Endothelial cell of umbilical vein (primary cell): ENCODE data around the gene MEGF11. TPM values are rescaled to one million over a fixed set of nuclear protein-coding genes. Genes with fewer than 3 reads are reported as not detected.

ENCODE experiments used
- BruUV-seq: library from RNA; stranded (reverse); fragments of 400-500 nt; replicated peaks from 2 replicates; lab custom pipeline; 2021; lab: Mats Ljungman, UMichigan
- CTCF ChIA-PET: fragments of 300-600, 350-600 bp; sonication (Branson Sonifier 250); formaldehyde crosslinking; loops from one replicate; lab custom pipeline; 2021; ENCODE audit warnings: antibody characterized with exemption, inconsistent platforms; lab: Charles Lee
- POLR2A ChIA-PET: fragments of 300-600, 350-600 bp; sonication (Branson Sonifier 250); formaldehyde crosslinking; loops from one replicate; lab custom pipeline; 2021; ENCODE audit warnings: antibody characterized with exemption, inconsistent platforms; lab: Charles Lee
- DNase-seq: peaks from one replicate; pipeline ENCODE4 v3.0.0-alpha.2; 2011; ENCODE audit warnings: low read depth, low spot score
- FAIRE-seq: peaks from 2 replicates; lab custom pipeline; 2011; peaks lifted over from hg19 to GRCh38; lab: Jason Lieb, UNC
- H2AFZ ChIP-seq: 2 replicates; pipeline ENCODE4 v1.6.0; 2012; ENCODE audit warnings: low read depth, low read length, control low read depth, inconsistent platforms
- H3K27ac ChIP-seq: 2 replicates; pipeline ENCODE4 v1.5.1; 2011; ENCODE audit warnings: low read depth, mild to moderate bottlenecking, control low read depth, low read length, moderate library complexity; ENCODE audit not compliant: insufficient read depth
- H3K27me3 ChIP-seq, 2 experiments: 2 replicates each; pipeline versions ENCODE4 v1.6.0 to v1.6.1; 2011; ENCODE audit warnings: low read length in 2 of 2, mixed read lengths in 1 of 2; ENCODE audit not compliant: control insufficient read depth in 2 of 2, insufficient read depth in 2 of 2
- H3K36me3 ChIP-seq, 2 experiments: 2 replicates in 1 of 2; 3 replicates in 1 of 2; pipeline ENCODE4 v1.5.1; 2011; ENCODE audit warnings: low read length in 2 of 2, mild to moderate bottlenecking in 1 of 2, moderate library complexity in 1 of 2; ENCODE audit not compliant: control insufficient read depth in 2 of 2, insufficient read depth in 2 of 2; ENCODE audit errors: extremely low read depth in 1 of 2
- H3K4me1 ChIP-seq: 3 replicates; pipeline ENCODE4 v1.5.1; 2011; ENCODE audit warnings: mild to moderate bottlenecking, low read length; ENCODE audit not compliant: control insufficient read depth, insufficient read depth; ENCODE audit errors: extremely low read depth
- H3K4me2 ChIP-seq: 2 replicates; pipeline ENCODE4 v1.6.1; 2011; ENCODE audit warnings: low read length, control low read depth, mixed read lengths; ENCODE audit not compliant: insufficient read depth
- H3K4me3 ChIP-seq, 3 experiments: fragments of 200-600 bp in 1 of 3; sonication (generic), shearing (Covaris generic) in 1 of 3; replicated peaks in 1 of 3; 2 replicates each; pipeline ENCODE4 v1.5.1; 2011 to 2016; ENCODE audit warnings: control low read depth in 3 of 3, low read length in 3 of 3, mild to moderate bottlenecking in 2 of 3, inconsistent platforms in 1 of 3, low read depth in 1 of 3, moderate library complexity in 1 of 3; ENCODE audit not compliant: insufficient read depth in 1 of 3
- H3K79me2 ChIP-seq: 2 replicates; pipeline ENCODE4 v1.6.0; 2012; ENCODE audit warnings: low read length, inconsistent platforms; ENCODE audit not compliant: control insufficient read depth, insufficient read depth
- H3K9ac ChIP-seq: replicated peaks from 2 replicates; pipeline ENCODE3; 2011; ENCODE audit warnings: low read length, control low read depth; ENCODE audit not compliant: insufficient read depth; ENCODE audit errors: extremely low read depth
- H3K9me1 ChIP-seq: replicated peaks from 3 replicates; pipeline ENCODE4 v1.6.0; 2011; ENCODE audit warnings: mild to moderate bottlenecking, low read length; ENCODE audit not compliant: control insufficient read depth, insufficient read depth; ENCODE audit errors: extremely low read depth
- H3K9me3 ChIP-seq: replicated peaks from 2 replicates; pipeline ENCODE4 v1.5.1; 2012; ENCODE audit warnings: low read length, inconsistent platforms; ENCODE audit not compliant: control insufficient read depth, insufficient read depth
- H4K20me1 ChIP-seq: replicated peaks from 2 replicates; pipeline ENCODE3; 2011; ENCODE audit warnings: mild to moderate bottlenecking, low read length; ENCODE audit not compliant: control insufficient read depth, insufficient read depth; ENCODE audit errors: extremely low read depth
- EZH2 ChIP-seq: IDR thresholded peaks from 2 replicates; pipeline ENCODE4 v1.6.1; 2012; ENCODE audit warnings: borderline replicate concordance, low read depth, mild to moderate bottlenecking, moderate library complexity, low read length, inconsistent platforms; ENCODE audit not compliant: severe bottlenecking
- FOS ChIP-seq: IDR thresholded peaks from 2 replicates; pipeline ENCODE4 v1.6.1; 2011; ENCODE audit warnings: mild to moderate bottlenecking, low read length, moderate library complexity, borderline replicate concordance; ENCODE audit not compliant: insufficient read depth
- GATA2 ChIP-seq: IDR thresholded peaks from 2 replicates; pipeline ENCODE4 v1.7.0; 2011; ENCODE audit warnings: low read depth, mild to moderate bottlenecking, moderate library complexity, mixed read lengths, low read length; ENCODE audit not compliant: insufficient read length, insufficient read depth
- JUN ChIP-seq: IDR thresholded peaks from 2 replicates; pipeline ENCODE4 v1.6.1; 2011; ENCODE audit warnings: borderline replicate concordance, low read depth; ENCODE audit not compliant: insufficient read length, insufficient read depth
- POLR2AphosphoS5 ChIP-seq: IDR thresholded peaks from 2 replicates; pipeline ENCODE4 v1.6.1; 2012; ENCODE audit warnings: low read depth, mild to moderate bottlenecking, control low read depth, low read length, moderate library complexity; ENCODE audit not compliant: insufficient read depth
- dilution Hi-C: fragments of 300-500 bp; cut with MboI; formaldehyde crosslinking; loops from one replicate; pipeline ENCODE4 v1.15.0; 2019; ENCODE audit warnings: low sequenced_read_pairs; ENCODE audit not compliant: extremely low pct_ligation_motif_present
- intact Hi-C: fragments of 100-400 bp; cut with micrococcal nuclease; formaldehyde crosslinking; loops from one replicate; pipeline ENCODE4 v1.10.0; 2022
- polyA plus RNA-seq, 4 experiments: library from polyadenylated mRNA; depleted of rRNA in 3 of 4; stranded (reverse) in 3 of 4; unstranded in 1 of 4; fragments of >200 nt; gene quantifications; 2 replicates each; pipeline versions ENCODE4 v1.2.1 to v1.2.3, GENCODE V29; 2011 to 2012; ENCODE audit warnings: missing spikeins in 1 of 4
- total RNA-seq: library from RNA; stranded (reverse); gene quantifications from 2 replicates; pipeline ENCODE4 v1.2.3, GENCODE V29; 2021
- TF ChIP-seq, protein P1 (sequence below), 2 donors: IDR thresholded peaks; 1 replicate in 1 of 2; 2 replicates in 1 of 2; pipeline ENCODE4 v1.5.1; 2011; ENCODE audit warnings: low read length in 2 of 2, mild to moderate bottlenecking in 2 of 2, moderate library complexity in 2 of 2, control low read depth in 1 of 2, inconsistent platforms in 1 of 2, low read depth in 1 of 2; ENCODE audit not compliant: insufficient read depth in 1 of 2; ENCODE audit errors: extremely low read depth in 1 of 2

Gene MEGF11
- total and polyA plus RNA-seq, 2 donors (not counting 3 experiments of a cell fraction or from before 2014, with no cell fraction given): not detected

DNA sequence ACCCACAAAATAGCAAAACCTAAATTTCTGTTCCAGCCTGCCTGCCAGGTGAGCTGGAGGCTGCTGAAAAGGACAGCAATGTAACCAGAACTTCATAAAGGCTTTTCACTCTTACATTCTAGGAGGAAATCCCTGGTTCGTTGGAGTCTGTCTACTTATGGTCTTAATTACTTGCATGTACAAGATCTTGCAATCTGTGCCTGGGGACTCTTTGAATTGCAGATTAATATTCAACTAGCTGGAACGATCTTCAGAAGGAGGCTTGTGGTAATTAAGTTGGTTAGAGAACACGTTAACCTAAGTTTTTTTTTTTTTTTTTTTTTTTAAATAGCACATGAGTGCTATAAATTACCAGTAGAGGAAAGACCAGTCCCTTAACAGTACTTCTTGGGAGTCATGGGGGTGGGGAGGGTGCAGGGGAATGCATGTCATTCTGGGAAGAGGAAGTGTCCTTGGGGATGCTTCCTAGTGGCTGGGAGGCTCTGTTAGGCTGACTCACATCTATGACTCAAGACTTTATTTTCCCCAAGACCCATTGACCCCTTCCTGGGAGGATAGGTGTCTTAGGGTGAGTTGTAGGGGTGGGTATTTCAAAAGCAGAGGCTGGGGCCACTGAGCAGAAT is 244.5 kb downstream of the MEGF11 start:
- H4K20me1 ChIP-seq: no peaks in the 10 kb centered on the region
- POLR2A ChIA-PET: no interaction called here
- DNase-seq (no peak), FAIRE-seq (no peak)
- H2AFZ ChIP-seq: no peak overlapping the region
- no peaks in the 10 kb centered on the region for H3K27me3 ChIP-seq
- intact Hi-C loops: no loop called here
- H3K36me3 ChIP-seq: no peaks in the 10 kb centered on the region
- H3K9me3 ChIP-seq: no peaks in the 10 kb centered on the region
- no peaks in the 10 kb centered on the region for H3K4me1 ChIP-seq
- CTCF ChIA-PET: no interaction called here
- dilution Hi-C loops: no loop called here
- H3K79me2 ChIP-seq: no peaks in the 10 kb centered on the region
- H3K4me3 ChIP-seq: no peak overlapping the region
- no peak overlapping the region for H3K4me2 ChIP-seq
- H3K27ac ChIP-seq: no peak overlapping the region
- no peak overlapping the region for H3K9ac ChIP-seq
- TF ChIP-seq JUN: no peak
- TF ChIP-seq FOS: no peak
- TF ChIP-seq EZH2: no peak
- TF ChIP-seq, protein P1, sequence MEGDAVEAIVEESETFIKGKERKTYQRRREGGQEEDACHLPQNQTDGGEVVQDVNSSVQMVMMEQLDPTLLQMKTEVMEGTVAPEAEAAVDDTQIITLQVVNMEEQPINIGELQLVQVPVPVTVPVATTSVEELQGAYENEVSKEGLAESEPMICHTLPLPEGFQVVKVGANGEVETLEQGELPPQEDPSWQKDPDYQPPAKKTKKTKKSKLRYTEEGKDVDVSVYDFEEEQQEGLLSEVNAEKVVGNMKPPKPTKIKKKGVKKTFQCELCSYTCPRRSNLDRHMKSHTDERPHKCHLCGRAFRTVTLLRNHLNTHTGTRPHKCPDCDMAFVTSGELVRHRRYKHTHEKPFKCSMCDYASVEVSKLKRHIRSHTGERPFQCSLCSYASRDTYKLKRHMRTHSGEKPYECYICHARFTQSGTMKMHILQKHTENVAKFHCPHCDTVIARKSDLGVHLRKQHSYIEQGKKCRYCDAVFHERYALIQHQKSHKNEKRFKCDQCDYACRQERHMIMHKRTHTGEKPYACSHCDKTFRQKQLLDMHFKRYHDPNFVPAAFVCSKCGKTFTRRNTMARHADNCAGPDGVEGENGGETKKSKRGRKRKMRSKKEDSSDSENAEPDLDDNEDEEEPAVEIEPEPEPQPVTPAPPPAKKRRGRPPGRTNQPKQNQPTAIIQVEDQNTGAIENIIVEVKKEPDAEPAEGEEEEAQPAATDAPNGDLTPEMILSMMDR (IDR thresholded peaks at IDR 0.05; ENCODE audit: extremely low read depth in 1 of 2, insufficient read depth in 1 of 2, low read depth in 1 of 2, low read length in 2 of 2): no peak
- no peak for TF ChIP-seq GATA2
- TF ChIP-seq POLR2AphosphoS5: no peak
- no TSS peak for BruUV-seq
- no peaks in the 10 kb centered on the region for H3K9me1 ChIP-seq
